ENCODE results near the gene PSMA6. TPM values are rescaled to one million over a fixed set of nuclear protein-coding genes. Genes with fewer than 3 reads are reported as not detected.
A peak's percentile ranks its signal among the peaks of the same experiment; 100 is the strongest.

PSMA6 gene
- total and polyA plus RNA-seq, 2 of the 13 experiments (the other 11 are each of a cell fraction or from before 2014, with no cell fraction given), result 525 to 1,109 TPM

DNA sequence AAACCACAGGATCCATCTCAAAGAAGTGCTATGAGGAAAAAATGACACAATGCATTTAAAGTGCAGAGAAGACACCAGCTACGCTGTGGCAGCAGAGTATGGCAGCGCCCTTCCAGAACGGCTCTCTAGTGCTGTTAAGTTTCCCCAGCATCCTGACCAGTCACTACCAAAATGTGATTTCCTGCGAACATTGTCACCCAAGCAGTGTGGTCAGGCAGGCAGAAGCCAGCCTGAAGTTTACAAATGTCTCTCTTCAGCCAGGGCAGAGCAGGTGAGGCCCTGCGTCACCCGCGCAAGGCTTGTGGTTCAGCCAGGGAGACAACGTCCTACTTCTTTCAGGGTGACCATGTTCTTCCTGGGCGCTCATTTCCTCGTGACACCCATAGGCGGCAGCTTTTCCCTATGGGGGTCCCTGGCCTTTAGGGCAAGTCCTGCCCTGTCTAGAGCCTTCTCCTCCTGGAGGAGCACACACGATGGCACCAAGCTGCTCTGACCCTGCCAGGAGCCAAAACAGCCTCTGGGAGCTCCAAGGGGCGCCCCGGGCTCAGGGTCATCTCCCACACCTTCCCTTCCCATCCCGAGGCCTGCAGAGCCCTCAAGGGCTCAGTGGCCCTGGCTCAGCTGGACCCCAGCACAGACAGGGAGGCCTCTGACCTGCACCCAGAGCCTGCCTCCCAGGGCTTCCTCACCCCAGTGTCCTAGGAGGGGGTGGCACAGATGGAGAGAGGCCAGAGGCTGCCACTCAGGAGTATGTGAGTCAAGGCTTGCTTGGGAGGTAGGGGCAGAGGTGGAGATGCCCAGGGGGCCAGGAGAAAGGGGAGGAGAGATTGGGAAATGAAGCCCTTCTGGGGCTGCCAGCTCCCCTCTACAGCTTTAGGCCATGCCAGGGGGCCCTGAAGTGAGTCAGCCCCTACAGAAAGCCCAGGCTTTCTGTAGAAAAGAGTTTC lies 41.9 kb downstream of the PSMA6 start (continued):
- TF ChIP-seq TCF12 (IDR thresholded peaks at IDR 0.05), result no peak
- no peak for TF ChIP-seq TCF12 (CRISPR knock-in tag; IDR thresholded peaks at IDR 0.05)
- TF ChIP-seq, protein P1, sequence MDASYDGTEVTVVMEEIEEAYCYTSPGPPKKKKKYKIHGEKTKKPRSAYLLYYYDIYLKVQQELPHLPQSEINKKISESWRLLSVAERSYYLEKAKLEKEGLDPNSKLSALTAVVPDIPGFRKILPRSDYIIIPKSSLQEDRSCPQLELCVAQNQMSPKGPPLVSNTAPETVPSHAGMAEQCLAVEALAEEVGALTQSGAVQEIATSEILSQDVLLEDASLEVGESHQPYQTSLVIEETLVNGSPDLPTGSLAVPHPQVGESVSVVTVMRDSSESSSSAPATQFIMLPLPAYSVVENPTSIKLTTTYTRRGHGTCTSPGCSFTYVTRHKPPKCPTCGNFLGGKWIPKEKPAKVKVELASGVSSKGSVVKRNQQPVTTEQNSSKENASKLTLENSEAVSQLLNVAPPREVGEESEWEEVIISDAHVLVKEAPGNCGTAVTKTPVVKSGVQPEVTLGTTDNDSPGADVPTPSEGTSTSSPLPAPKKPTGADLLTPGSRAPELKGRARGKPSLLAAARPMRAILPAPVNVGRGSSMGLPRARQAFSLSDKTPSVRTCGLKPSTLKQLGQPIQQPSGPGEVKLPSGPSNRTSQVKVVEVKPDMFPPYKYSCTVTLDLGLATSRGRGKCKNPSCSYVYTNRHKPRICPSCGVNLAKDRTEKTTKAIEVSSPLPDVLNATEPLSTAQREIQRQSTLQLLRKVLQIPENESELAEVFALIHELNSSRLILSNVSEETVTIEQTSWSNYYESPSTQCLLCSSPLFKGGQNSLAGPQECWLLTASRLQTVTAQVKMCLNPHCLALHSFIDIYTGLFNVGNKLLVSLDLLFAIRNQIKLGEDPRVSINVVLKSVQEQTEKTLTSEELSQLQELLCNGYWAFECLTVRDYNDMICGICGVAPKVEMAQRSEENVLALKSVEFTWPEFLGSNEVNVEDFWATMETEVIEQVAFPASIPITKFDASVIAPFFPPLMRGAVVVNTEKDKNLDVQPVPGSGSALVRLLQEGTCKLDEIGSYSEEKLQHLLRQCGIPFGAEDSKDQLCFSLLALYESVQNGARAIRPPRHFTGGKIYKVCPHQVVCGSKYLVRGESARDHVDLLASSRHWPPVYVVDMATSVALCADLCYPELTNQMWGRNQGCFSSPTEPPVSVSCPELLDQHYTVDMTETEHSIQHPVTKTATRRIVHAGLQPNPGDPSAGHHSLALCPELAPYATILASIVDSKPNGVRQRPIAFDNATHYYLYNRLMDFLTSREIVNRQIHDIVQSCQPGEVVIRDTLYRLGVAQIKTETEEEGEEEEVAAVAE (CRISPR knock-in tag; IDR thresholded peaks at IDR 0.05; ENCODE audit: borderline replicate concordance), result no peak
- TF ChIP-seq, protein P2, sequence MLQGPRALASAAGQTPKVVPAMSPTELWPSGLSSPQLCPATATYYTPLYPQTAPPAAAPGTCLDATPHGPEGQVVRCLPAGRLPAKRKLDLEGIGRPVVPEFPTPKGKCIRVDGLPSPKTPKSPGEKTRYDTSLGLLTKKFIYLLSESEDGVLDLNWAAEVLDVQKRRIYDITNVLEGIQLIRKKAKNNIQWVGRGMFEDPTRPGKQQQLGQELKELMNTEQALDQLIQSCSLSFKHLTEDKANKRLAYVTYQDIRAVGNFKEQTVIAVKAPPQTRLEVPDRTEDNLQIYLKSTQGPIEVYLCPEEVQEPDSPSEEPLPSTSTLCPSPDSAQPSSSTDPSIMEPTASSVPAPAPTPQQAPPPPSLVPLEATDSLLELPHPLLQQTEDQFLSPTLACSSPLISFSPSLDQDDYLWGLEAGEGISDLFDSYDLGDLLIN (CRISPR knock-in tag; IDR thresholded peaks at IDR 0.05; ENCODE audit: borderline replicate concordance), result peak; percentile 29; the same call in 1 of the 2 replicates
- TF ChIP-seq TBP (CRISPR knock-in tag; IDR thresholded peaks at IDR 0.05), result no peak
- TF ChIP-seq DMAP1 (CRISPR knock-in tag; IDR thresholded peaks at IDR 0.05), result no peak
- no peak for TF ChIP-seq REL (CRISPR knock-in tag; conservative IDR thresholded peaks at IDR 0.05)
- 0 out of 2 replicates have a peak, but pooled peaks have one; percentile 25 for TF ChIP-seq ZNF567 (CRISPR knock-in tag; IDR thresholded peaks at IDR 0.05; ENCODE audit: borderline replicate concordance)
- TF ChIP-seq, protein P3, sequence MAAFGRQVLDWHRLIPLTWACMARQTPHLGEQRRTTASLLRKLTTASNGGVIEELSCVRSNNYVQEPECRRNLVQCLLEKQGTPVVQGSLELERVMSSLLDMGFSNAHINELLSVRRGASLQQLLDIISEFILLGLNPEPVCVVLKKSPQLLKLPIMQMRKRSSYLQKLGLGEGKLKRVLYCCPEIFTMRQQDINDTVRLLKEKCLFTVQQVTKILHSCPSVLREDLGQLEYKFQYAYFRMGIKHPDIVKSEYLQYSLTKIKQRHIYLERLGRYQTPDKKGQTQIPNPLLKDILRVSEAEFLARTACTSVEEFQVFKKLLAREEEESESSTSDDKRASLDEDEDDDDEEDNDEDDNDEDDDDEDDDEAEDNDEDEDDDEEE (CRISPR knock-in tag; IDR thresholded peaks at IDR 0.05), result no peak
- TF ChIP-seq, protein P4, sequence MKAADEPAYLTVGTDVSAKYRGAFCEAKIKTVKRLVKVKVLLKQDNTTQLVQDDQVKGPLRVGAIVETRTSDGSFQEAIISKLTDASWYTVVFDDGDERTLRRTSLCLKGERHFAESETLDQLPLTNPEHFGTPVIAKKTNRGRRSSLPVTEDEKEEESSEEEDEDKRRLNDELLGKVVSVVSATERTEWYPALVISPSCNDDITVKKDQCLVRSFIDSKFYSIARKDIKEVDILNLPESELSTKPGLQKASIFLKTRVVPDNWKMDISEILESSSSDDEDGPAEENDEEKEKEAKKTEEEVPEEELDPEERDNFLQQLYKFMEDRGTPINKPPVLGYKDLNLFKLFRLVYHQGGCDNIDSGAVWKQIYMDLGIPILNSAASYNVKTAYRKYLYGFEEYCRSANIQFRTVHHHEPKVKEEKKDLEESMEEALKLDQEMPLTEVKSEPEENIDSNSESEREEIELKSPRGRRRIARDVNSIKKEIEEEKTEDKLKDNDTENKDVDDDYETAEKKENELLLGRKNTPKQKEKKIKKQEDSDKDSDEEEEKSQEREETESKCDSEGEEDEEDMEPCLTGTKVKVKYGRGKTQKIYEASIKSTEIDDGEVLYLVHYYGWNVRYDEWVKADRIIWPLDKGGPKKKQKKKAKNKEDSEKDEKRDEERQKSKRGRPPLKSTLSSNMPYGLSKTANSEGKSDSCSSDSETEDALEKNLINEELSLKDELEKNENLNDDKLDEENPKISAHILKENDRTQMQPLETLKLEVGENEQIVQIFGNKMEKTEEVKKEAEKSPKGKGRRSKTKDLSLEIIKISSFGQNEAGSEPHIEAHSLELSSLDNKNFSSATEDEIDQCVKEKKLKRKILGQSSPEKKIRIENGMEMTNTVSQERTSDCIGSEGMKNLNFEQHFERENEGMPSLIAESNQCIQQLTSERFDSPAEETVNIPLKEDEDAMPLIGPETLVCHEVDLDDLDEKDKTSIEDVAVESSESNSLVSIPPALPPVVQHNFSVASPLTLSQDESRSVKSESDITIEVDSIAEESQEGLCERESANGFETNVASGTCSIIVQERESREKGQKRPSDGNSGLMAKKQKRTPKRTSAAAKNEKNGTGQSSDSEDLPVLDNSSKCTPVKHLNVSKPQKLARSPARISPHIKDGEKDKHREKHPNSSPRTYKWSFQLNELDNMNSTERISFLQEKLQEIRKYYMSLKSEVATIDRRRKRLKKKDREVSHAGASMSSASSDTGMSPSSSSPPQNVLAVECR (CRISPR knock-in tag; IDR thresholded peaks at IDR 0.05; ENCODE audit: borderline replicate concordance), result no peak
- no peak for TF ChIP-seq ZNF451 (CRISPR knock-in tag; IDR thresholded peaks at IDR 0.05)
- TF ChIP-seq, protein P5, sequence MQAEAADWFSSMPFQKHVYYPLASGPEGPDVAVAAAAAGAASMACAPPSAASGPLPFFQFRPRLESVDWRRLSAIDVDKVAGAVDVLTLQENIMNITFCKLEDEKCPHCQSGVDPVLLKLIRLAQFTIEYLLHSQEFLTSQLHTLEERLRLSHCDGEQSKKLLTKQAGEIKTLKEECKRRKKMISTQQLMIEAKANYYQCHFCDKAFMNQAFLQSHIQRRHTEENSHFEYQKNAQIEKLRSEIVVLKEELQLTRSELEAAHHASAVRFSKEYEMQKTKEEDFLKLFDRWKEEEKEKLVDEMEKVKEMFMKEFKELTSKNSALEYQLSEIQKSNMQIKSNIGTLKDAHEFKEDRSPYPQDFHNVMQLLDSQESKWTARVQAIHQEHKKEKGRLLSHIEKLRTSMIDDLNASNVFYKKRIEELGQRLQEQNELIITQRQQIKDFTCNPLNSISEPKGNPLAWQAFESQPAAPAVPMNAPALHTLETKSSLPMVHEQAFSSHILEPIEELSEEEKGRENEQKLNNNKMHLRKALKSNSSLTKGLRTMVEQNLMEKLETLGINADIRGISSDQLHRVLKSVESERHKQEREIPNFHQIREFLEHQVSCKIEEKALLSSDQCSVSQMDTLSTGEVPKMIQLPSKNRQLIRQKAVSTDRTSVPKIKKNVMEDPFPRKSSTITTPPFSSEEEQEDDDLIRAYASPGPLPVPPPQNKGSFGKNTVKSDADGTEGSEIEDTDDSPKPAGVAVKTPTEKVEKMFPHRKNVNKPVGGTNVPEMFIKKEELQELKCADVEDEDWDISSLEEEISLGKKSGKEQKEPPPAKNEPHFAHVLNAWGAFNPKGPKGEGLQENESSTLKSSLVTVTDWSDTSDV (CRISPR knock-in tag; IDR thresholded peaks at IDR 0.05), result no peak
- no peak for TF ChIP-seq ZNF749 (CRISPR knock-in tag; IDR thresholded peaks at IDR 0.05; ENCODE audit: borderline replicate concordance)
- no peak for TF ChIP-seq JUND (CRISPR knock-in tag; IDR thresholded peaks at IDR 0.05)
